H7 (cell line): Measurements from ENCODE around the gene PLEKHJ1. TPM values are rescaled to one million over a fixed set of nuclear protein-coding genes. Genes with fewer than 3 reads are reported as not detected.
"Not testable (repeated sequence)": the region's sequence is repeated elsewhere in the genome, so short reads cannot be mapped to it uniquely, and the experiment has no call there.

Source experiments
- DNase-seq: peaks from one replicate; pipeline ENCODE4 v3.0.0; 2012
- H3K27me3 ChIP-seq: 2 replicates; pipeline ENCODE4 v1.6.0; 2011; ENCODE audit warnings: mild to moderate bottlenecking, low read length; ENCODE audit not compliant: control insufficient read depth, insufficient read depth
- H3K36me3 ChIP-seq: replicated peaks from 2 replicates; pipeline ENCODE4 v1.5.1; 2011; ENCODE audit warnings: low read length; ENCODE audit not compliant: control insufficient read depth, insufficient read depth
- H3K4me3 ChIP-seq: 2 replicates; pipeline ENCODE4 v1.5.1; 2011; ENCODE audit warnings: low read depth, mild to moderate bottlenecking, control low read depth, low read length, moderate library complexity; ENCODE audit not compliant: insufficient read depth
- total RNA-seq: library from RNA; depleted of rRNA; stranded (reverse); fragments of >200 nt; shearing (Covaris generic); gene quantifications from 2 replicates; pipeline ENCODE4 v1.2.3, GENCODE V29; 2014

Gene PLEKHJ1
- total RNA-seq, 1 experiment from 2014 or later: 295 TPM

GRCh38 chr19:2200624-2201294, 35.4 kb downstream of the PLEKHJ1 start:
- H3K36me3 ChIP-seq, DNase-seq, H3K4me3 ChIP-seq, H3K27me3 ChIP-seq: not testable (repeated sequence)

GRCh38 chr19:2199861-2200623, 36.1 kb downstream of the PLEKHJ1 start:
- peaks cover 3% of the 10 kb centered on the region for H3K36me3 ChIP-seq
- no peak for DNase-seq

GRCh38 chr19:2199215-2199614, 36.9 kb downstream of the PLEKHJ1 start:
- peaks cover 4% of the 10 kb centered on the region for H3K36me3 ChIP-seq
- peak; percentile 98 for DNase-seq
- H3K27me3 ChIP-seq: no peaks in the 10 kb centered on the region
- H3K4me3 ChIP-seq: no peak overlapping the region

More at GRCh38 chr19:2199861-2200623, 36.1 kb downstream of the PLEKHJ1 start:
- Histone ChIP-seq H3K4me3 (no peak overlapping the region), H3K27me3 (no peaks in the 10 kb centered on the region)

- Histone ChIP-seq H3K4me3 (no peak overlapping the region), H3K36me3 (peaks cover 4% of the 10 kb centered on the region), H3K27me3 (no peaks in the 10 kb centered on the region)
- DNase-seq: no peak
Measured at GRCh38 chr19:2198317-2198716, 37.8 kb downstream of the PLEKHJ1 start.

- Histone ChIP-seq H3K36me3 (peaks cover 4% of the 10 kb centered on the region), H3K4me3 (no peak overlapping the region), H3K27me3 (no peaks in the 10 kb centered on the region)
- no peak for DNase-seq
Measured at GRCh38 chr19:2197270-2197669, 38.9 kb downstream of the PLEKHJ1 start.

GRCh38 chr19:2195914-2196313, 40.2 kb downstream of the PLEKHJ1 start:
- Histone ChIP-seq H3K27me3 (no peaks in the 10 kb centered on the region), H3K4me3 (no peak overlapping the region), H3K36me3 (peaks cover 10% of the 10 kb centered on the region)
- DNase-seq: no peak

- Histone ChIP-seq H3K36me3 (peaks cover 10% of the 10 kb centered on the region), H3K4me3 (no peak overlapping the region), H3K27me3 (no peaks in the 10 kb centered on the region)
- no peak for DNase-seq
Measured at GRCh38 chr19:2195361-2195760, 40.8 kb downstream of the PLEKHJ1 start.

- no peak for DNase-seq
- Histone ChIP-seq H3K27me3 (no peaks in the 10 kb centered on the region), H3K36me3 (peaks cover 10% of the 10 kb centered on the region), H3K4me3 (no peak overlapping the region)
Measured at GRCh38 chr19:2194513-2195078, 41.5 kb downstream of the PLEKHJ1 start.

GRCh38 chr19:2193807-2194206, 42.3 kb downstream of the PLEKHJ1 start:
- Histone ChIP-seq H3K27me3 (no peaks in the 10 kb centered on the region), H3K36me3 (peaks cover 12% of the 10 kb centered on the region), H3K4me3 (no peak overlapping the region)
- DNase-seq: no peak

- H3K27me3 ChIP-seq: no peaks in the 10 kb centered on the region
- peaks cover 12% of the 10 kb centered on the region for H3K36me3 ChIP-seq
- H3K4me3 ChIP-seq: no peak overlapping the region
- DNase-seq: no peak
Measured at GRCh38 chr19:2192862-2193261, 43.3 kb downstream of the PLEKHJ1 start.

GRCh38 chr19:2191456-2192310, 44.4 kb downstream of the PLEKHJ1 start:
- peaks cover 12% of the 10 kb centered on the region for H3K36me3 ChIP-seq

GRCh38 chr19:2190848-2191455, 45.2 kb downstream of the PLEKHJ1 start:
- Histone ChIP-seq H3K27me3 (no peaks in the 10 kb centered on the region), H3K4me3 (no peak overlapping the region), H3K36me3 (peaks cover 12% of the 10 kb centered on the region)
- no peak for DNase-seq

More at GRCh38 chr19:2191456-2192310, 44.4 kb downstream of the PLEKHJ1 start:
- Histone ChIP-seq H3K4me3 (no peak overlapping the region), H3K27me3 (no peaks in the 10 kb centered on the region)
- DNase-seq: no peak

GRCh38 chr19:2189880-2190279, 46.2 kb downstream of the PLEKHJ1 start:
- no peak overlapping the region for H3K4me3 ChIP-seq
- DNase-seq: no peak
- H3K36me3 ChIP-seq: peaks cover 14% of the 10 kb centered on the region
- no peaks in the 10 kb centered on the region for H3K27me3 ChIP-seq
